Epithelial cell of esophagus (primary cell): Measurements from ENCODE around the gene STRADB.
"Not testable (repeated sequence)": the region's sequence is repeated elsewhere in the genome, so short reads cannot be mapped to it uniquely, and the experiment has no call there.

Source experiments
- DNase-seq: peaks from one replicate; pipeline ENCODE4 v3.0.0; 2010; ENCODE audit warnings: low read depth
- H3K4me3 ChIP-seq: 2 replicates; pipeline ENCODE4 v1.5.1; 2011; ENCODE audit warnings: mild to moderate bottlenecking, low read length, control low read depth
- CTCF ChIP-seq: IDR thresholded peaks from 2 replicates; pipeline ENCODE4 v1.5.1; 2011; ENCODE audit warnings: low read depth, mild to moderate bottlenecking, low read length, control low read depth, inconsistent platforms; ENCODE audit not compliant: insufficient read depth; ENCODE audit errors: missing control alignments

The STRADB gene

GRCh38 chr2:201470821-201471731 lies 19.5 kb downstream of the STRADB start:
- no peak for TF ChIP-seq CTCF
- peak; percentile 41 for DNase-seq

GRCh38 chr2:201471732-201472393 lies 20.3 kb downstream of the STRADB start:
- H3K4me3 ChIP-seq: no peak overlapping the region
- no peak for TF ChIP-seq CTCF
- DNase-seq: no peak

More at GRCh38 chr2:201470821-201471731, 19.5 kb downstream of the STRADB start:
- no peak overlapping the region for H3K4me3 ChIP-seq

GRCh38 chr2:201472411-201472810 lies 20.9 kb downstream of the STRADB start:
- no peak overlapping the region for H3K4me3 ChIP-seq
- no peak for TF ChIP-seq CTCF
- DNase-seq: peak; percentile 9

- DNase-seq: no peak
- no peak for TF ChIP-seq CTCF
- no peak overlapping the region for H3K4me3 ChIP-seq
These were observed 31.0 kb downstream of the STRADB start for GRCh38 chr2:201482543-201482942.

GRCh38 chr2:201483342-201483741 lies 31.8 kb downstream of the STRADB start:
- no peak for TF ChIP-seq CTCF
- H3K4me3 ChIP-seq: no peak overlapping the region
- DNase-seq: no peak

GRCh38 chr2:201483758-201484157 lies 32.2 kb downstream of the STRADB start:
- not testable (repeated sequence) for DNase-seq, H3K4me3 ChIP-seq

GRCh38 chr2:201484805-201485204 lies 33.3 kb downstream of the STRADB start:
- H3K4me3 ChIP-seq: no peak overlapping the region
- TF ChIP-seq CTCF: no peak
- DNase-seq: no peak
